Mucosa of descending colon (tissue), 3 donors: Measurements from ENCODE around the gene SLC22A5. TPM values are rescaled to one million over a fixed set of nuclear protein-coding genes. Genes with fewer than 3 reads are reported as not detected.

Source experiments
- ATAC-seq: fragments of 200-7000 bp; cut with Tn5 transposase; one replicate; pipeline ENCODE4 v1.9.1; 2020; ENCODE audit warnings: mild to moderate bottlenecking, moderate library complexity
- DNase-seq, 3 donors: peaks; one replicate each; pipeline ENCODE4 v3.0.0-alpha.2; 2020
- H3K36me3 ChIP-seq: fragments of 200-600 bp; one replicate; pipeline ENCODE4 v1.8.0; 2021; ENCODE audit warnings: low read depth, mild to moderate bottlenecking
- H3K4me1 ChIP-seq: fragments of 200-600 bp; one replicate; pipeline ENCODE4 v1.8.0; 2021; ENCODE audit warnings: low read depth, mild to moderate bottlenecking
- H3K4me3 ChIP-seq: fragments of 200-600 bp; one replicate; pipeline ENCODE4 v1.8.0; 2021; ENCODE audit warnings: mild to moderate bottlenecking
- H3K9me3 ChIP-seq: fragments of 200-600 bp; one replicate; pipeline ENCODE4 v1.8.0; 2021; ENCODE audit warnings: mild to moderate bottlenecking
- intact Hi-C, 2 donors: fragments of 100-400 bp; cut with DNase I in 1 of 2; cut with micrococcal nuclease in 1 of 2; formaldehyde crosslinking; loops; one replicate each; pipeline versions ENCODE4 v1.11.0 to v1.11.1; 2022; cut with DNase I, micrococcal nuclease
- total RNA-seq, 3 donors: library from RNA; stranded (reverse); fragmentation: NEBNext Ultra II Directional in 2 of 3; extraction: Animal tissue kit (Norgen Biotek cat#: 25700) in 2 of 3; gene quantifications; one replicate each; pipeline versions ENCODE4 v1.2.1 to v1.2.4, GENCODE V29; 2021 to 2023
- TF ChIP-seq, protein P1 (sequence below): fragments of 200-600 bp; IDR thresholded peaks from one replicate; pipeline ENCODE4 v1.8.0; 2022; ENCODE audit warnings: antibody characterized with exemption, mild to moderate bottlenecking
- donor health status: DM: no; HTN: no; CAD: no; lungs with moderate emphysema.
- donor health status: DM: no; HTN: no; CAD: no.
- donor health status: DM: no; HTN: yes; CAD: no.

SLC22A5 gene
- total RNA-seq, 3 donors from 2014 or later = 27.9 to 95.4 (median 29.4) TPM

- Histone ChIP-seq H3K36me3 (no peaks in the 10 kb centered on the region), H3K9me3 (no peaks in the 10 kb centered on the region), H3K4me3 (no peak overlapping the region), H3K4me1 (peaks cover 28% of the 10 kb centered on the region)
- ATAC-seq (no peak), DNase-seq (no peak)
- TF ChIP-seq, protein P1, sequence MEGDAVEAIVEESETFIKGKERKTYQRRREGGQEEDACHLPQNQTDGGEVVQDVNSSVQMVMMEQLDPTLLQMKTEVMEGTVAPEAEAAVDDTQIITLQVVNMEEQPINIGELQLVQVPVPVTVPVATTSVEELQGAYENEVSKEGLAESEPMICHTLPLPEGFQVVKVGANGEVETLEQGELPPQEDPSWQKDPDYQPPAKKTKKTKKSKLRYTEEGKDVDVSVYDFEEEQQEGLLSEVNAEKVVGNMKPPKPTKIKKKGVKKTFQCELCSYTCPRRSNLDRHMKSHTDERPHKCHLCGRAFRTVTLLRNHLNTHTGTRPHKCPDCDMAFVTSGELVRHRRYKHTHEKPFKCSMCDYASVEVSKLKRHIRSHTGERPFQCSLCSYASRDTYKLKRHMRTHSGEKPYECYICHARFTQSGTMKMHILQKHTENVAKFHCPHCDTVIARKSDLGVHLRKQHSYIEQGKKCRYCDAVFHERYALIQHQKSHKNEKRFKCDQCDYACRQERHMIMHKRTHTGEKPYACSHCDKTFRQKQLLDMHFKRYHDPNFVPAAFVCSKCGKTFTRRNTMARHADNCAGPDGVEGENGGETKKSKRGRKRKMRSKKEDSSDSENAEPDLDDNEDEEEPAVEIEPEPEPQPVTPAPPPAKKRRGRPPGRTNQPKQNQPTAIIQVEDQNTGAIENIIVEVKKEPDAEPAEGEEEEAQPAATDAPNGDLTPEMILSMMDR = no peak
- intact Hi-C loops = no loop called here
Measured at GRCh38 chr5:132368186-132368585, 1.3 kb upstream of the SLC22A5 start.

GRCh38 chr5:132369007-132369473 is 470 bp upstream of the SLC22A5 start:
- Histone ChIP-seq H3K9me3 (no peaks in the 10 kb centered on the region), H3K4me3 (peak overlapping the region; percentile 54), H3K4me1 (peaks cover 28% of the 10 kb centered on the region), H3K36me3 (no peaks in the 10 kb centered on the region)
- ATAC-seq (peak; percentile 1), DNase-seq (no peak)
- TF ChIP-seq, protein P1 = no peak
- intact Hi-C loops = no loop called here

- Histone ChIP-seq H3K4me1 (peaks cover 28% of the 10 kb centered on the region), H3K36me3 (no peaks in the 10 kb centered on the region), H3K9me3 (no peaks in the 10 kb centered on the region), H3K4me3 (peak overlapping the region; percentile 54)
- intact Hi-C loops = no loop called here
- ATAC-seq = peak; percentile 2
- DNase-seq = peak in 2 of 3 donors; percentile 43 to 61
- TF ChIP-seq, protein P1 = no peak
Measured at GRCh38 chr5:132370181-132370970, 866 bp downstream of the SLC22A5 start.

DNA sequence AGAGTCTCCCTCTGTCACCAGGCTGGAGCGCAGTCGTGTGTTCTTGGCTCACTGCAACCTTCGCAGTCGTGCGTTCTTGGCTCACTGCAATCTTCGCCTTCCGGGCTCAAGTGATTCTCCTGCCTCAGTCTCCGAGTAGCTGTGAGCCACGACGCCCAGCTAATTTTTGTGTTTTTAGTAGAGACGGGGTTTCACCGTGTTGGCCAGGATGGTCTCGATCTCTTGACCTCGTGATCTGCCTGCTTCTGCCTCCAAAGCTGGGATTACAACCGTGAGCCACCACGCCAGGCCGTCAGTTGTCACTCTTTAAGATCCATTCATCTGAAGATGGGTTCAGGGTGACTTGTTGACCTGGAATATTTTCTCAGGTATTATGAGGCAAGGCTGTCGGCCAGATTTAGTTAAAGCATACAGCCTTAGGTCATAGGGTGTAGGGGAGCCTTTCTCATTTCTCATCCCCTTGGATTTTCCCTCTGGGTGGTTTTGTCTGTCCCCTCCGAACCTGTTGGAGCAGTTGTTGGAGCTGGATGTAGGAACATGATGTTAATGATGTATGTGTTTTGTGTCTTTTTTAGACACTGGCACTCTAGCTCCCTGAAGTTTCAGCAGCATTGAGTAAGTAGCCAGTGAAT is 1.6 kb downstream of the SLC22A5 start:
- ATAC-seq (no peak), DNase-seq (peak in 2 of 3 donors; percentile 32 to 50)

GRCh38 chr5:132371603-132371994 is 2.1 kb downstream of the SLC22A5 start:
- ATAC-seq (no peak), DNase-seq (no peak)
- Histone ChIP-seq H3K4me1 (peaks cover 28% of the 10 kb centered on the region), H3K9me3 (no peaks in the 10 kb centered on the region), H3K4me3 (no peak overlapping the region), H3K36me3 (no peaks in the 10 kb centered on the region)
- intact Hi-C loops = no loop called here
- TF ChIP-seq, protein P1 = no peak

More for the DNA sequence above, 1.6 kb downstream of the SLC22A5 start:
- Histone ChIP-seq H3K4me1 (peaks cover 28% of the 10 kb centered on the region), H3K4me3 (no peak overlapping the region), H3K36me3 (no peaks in the 10 kb centered on the region), H3K9me3 (no peaks in the 10 kb centered on the region)
- intact Hi-C loops = no loop called here
- TF ChIP-seq, protein P1 = no peak
